Liver (tissue), 9 donors: ENCODE results near the gene APEX1. TPM values are rescaled to one million over a fixed set of nuclear protein-coding genes. Genes with fewer than 3 reads are reported as not detected.

Source experiments
- DNase-seq: peaks from one replicate; pipeline ENCODE4 v3.0.0-alpha.2; 2017; ENCODE audit warnings: low spot score
- H3K27ac ChIP-seq, 2 donors: one replicate each; pipeline ENCODE4 v1.7.0; 2013; ENCODE audit warnings: inconsistent platforms in 2 of 2, low read length in 2 of 2, control low read depth in 1 of 2, low read depth in 1 of 2, mild to moderate bottlenecking in 1 of 2
- H3K27me3 ChIP-seq, 4 donors: one replicate each; pipeline versions ENCODE4 v1.6.1 to v1.7.0; 2013; ENCODE audit warnings: low read length in 3 of 4, inconsistent platforms in 1 of 4, mild to moderate bottlenecking in 1 of 4, moderate library complexity in 1 of 4; ENCODE audit not compliant: control insufficient read depth in 4 of 4, insufficient read depth in 4 of 4
- H3K36me3 ChIP-seq, 4 donors: one replicate each; pipeline versions ENCODE4 v1.6.1 to v1.7.0; 2013; ENCODE audit warnings: low read length in 3 of 4, mild to moderate bottlenecking in 3 of 4, low read depth in 1 of 4, moderate library complexity in 1 of 4; ENCODE audit not compliant: control insufficient read depth in 4 of 4, insufficient read depth in 3 of 4
- H3K4me1 ChIP-seq, 4 donors: one replicate each; pipeline versions ENCODE4 v1.6.1 to v1.7.0; 2013; ENCODE audit warnings: low read length in 3 of 4, mild to moderate bottlenecking in 3 of 4, moderate library complexity in 1 of 4; ENCODE audit not compliant: control insufficient read depth in 4 of 4, insufficient read depth in 4 of 4
- H3K4me3 ChIP-seq, 3 donors: one replicate each; pipeline versions ENCODE4 v1.6.1 to v1.7.0; 2013; ENCODE audit warnings: low read length in 3 of 3, control low read depth in 1 of 3, low read depth in 1 of 3, mild to moderate bottlenecking in 1 of 3
- H3K9ac ChIP-seq, 2 donors: one replicate each; pipeline ENCODE4 v1.7.0; 2013; ENCODE audit warnings: low read length in 2 of 2, mild to moderate bottlenecking in 2 of 2, moderate library complexity in 2 of 2, control low read depth in 1 of 2, low read depth in 1 of 2
- H3K9me3 ChIP-seq, 4 donors: one replicate each; pipeline versions ENCODE4 v1.6.1 to v1.7.0; 2013; ENCODE audit warnings: low read length in 3 of 4; ENCODE audit not compliant: control insufficient read depth in 4 of 4
- EGR1 ChIP-seq, 2 donors: IDR thresholded peaks; 2 replicates each; pipeline ENCODE4 v1.6.1; 2016 to 2018; ENCODE audit warnings: antibody characterized with exemption in 2 of 2, low read depth in 2 of 2
- FOXA2 ChIP-seq: IDR thresholded peaks from 2 replicates; pipeline ENCODE4 v1.6.1; 2016; ENCODE audit warnings: antibody characterized with exemption
- GABPA ChIP-seq, 2 donors: IDR thresholded peaks in 1 of 2; conservative IDR thresholded peaks in 1 of 2; 2 replicates each; pipeline ENCODE4 v1.6.1; 2016; ENCODE audit warnings: antibody characterized with exemption in 2 of 2, mild to moderate bottlenecking in 1 of 2, moderate library complexity in 1 of 2
- HNF4A ChIP-seq, 2 donors: conservative IDR thresholded peaks; 2 replicates each; pipeline ENCODE4 v1.6.1; 2016; ENCODE audit warnings: antibody characterized with exemption in 2 of 2, mild to moderate bottlenecking in 2 of 2
- HNF4G ChIP-seq: IDR thresholded peaks from 2 replicates; pipeline ENCODE4 v1.6.1; 2016; ENCODE audit warnings: antibody characterized with exemption
- JUND ChIP-seq, 2 donors: IDR thresholded peaks; 2 replicates each; pipeline ENCODE4 v1.6.1; 2016; ENCODE audit warnings: antibody characterized with exemption in 2 of 2
- MAX ChIP-seq: IDR thresholded peaks from 2 replicates; pipeline ENCODE4 v1.6.1; 2016; ENCODE audit warnings: antibody characterized with exemption
- NR2F2 ChIP-seq: IDR thresholded peaks from 2 replicates; pipeline ENCODE4 v1.6.1; 2016; ENCODE audit warnings: antibody characterized with exemption
- RAD21 ChIP-seq, 2 donors: IDR thresholded peaks; 2 replicates each; pipeline ENCODE4 v1.6.1; 2016; ENCODE audit warnings: antibody characterized with exemption in 2 of 2, mild to moderate bottlenecking in 2 of 2
- REST ChIP-seq: IDR thresholded peaks from 2 replicates; pipeline ENCODE4 v1.6.1; 2016; ENCODE audit warnings: antibody characterized with exemption, mild to moderate bottlenecking
- RXRA ChIP-seq, 2 donors: IDR thresholded peaks; 2 replicates each; pipeline ENCODE4 v1.6.1; 2017 to 2018; ENCODE audit warnings: antibody characterized with exemption in 2 of 2, mild to moderate bottlenecking in 1 of 2
- SP1 ChIP-seq: IDR thresholded peaks from 2 replicates; pipeline ENCODE4 v1.6.1; 2018; ENCODE audit warnings: antibody characterized with exemption, mild to moderate bottlenecking
- TAF1 ChIP-seq: conservative IDR thresholded peaks from 2 replicates; pipeline ENCODE4 v1.6.1; 2016; ENCODE audit warnings: antibody characterized with exemption, mild to moderate bottlenecking
- YY1 ChIP-seq: IDR thresholded peaks from 2 replicates; pipeline ENCODE4 v1.6.1; 2016; ENCODE audit warnings: antibody characterized with exemption, mild to moderate bottlenecking
- WGBS: extraction: QIAGEN DNeasy Blood & Tissue Kit; methylation state at CpG from one replicate; pipeline ENCODE4 v1.1.7; 2013; 5-methylcytosine and 5-hydroxymethylcytosine counted together
- polyA plus RNA-seq, 2 donors: library from polyadenylated mRNA; stranded (reverse) in 1 of 2; unstranded in 1 of 2; fragments of 200-250 nt in 1 of 2; fragments of >200 nt in 1 of 2; fragmentation: Nextera tagmentation in 1 of 2; extraction: Ambion mirVana in 1 of 2; gene quantifications; one replicate each; pipeline versions ENCODE4 v1.2.1 to v1.2.3, GENCODE V29; 2013 to 2015
- total RNA-seq, 2 donors: library from RNA; depleted of rRNA; stranded (reverse); fragments of >200 nt; gene quantifications; one replicate each; pipeline ENCODE4 v1.2.3, GENCODE V29; 2014
- TF ChIP-seq, protein P1 (sequence below): fragments of 150-350 bp; IDR thresholded peaks from 2 replicates; pipeline ENCODE4 v1.5.1; 2017; ENCODE audit warnings: improper control_type of control experiment, low read depth, low read length; ENCODE audit not compliant: missing input control
- donor health status: healthy.
- donor health status: healthy.
- donor health status: healthy.
- donor health status: healthy.
- donor health status: healthy.

APEX1 gene
- total and polyA plus RNA-seq, 4 donors, result 32.4 to 64.5 (median 46.7) TPM

DNA sequence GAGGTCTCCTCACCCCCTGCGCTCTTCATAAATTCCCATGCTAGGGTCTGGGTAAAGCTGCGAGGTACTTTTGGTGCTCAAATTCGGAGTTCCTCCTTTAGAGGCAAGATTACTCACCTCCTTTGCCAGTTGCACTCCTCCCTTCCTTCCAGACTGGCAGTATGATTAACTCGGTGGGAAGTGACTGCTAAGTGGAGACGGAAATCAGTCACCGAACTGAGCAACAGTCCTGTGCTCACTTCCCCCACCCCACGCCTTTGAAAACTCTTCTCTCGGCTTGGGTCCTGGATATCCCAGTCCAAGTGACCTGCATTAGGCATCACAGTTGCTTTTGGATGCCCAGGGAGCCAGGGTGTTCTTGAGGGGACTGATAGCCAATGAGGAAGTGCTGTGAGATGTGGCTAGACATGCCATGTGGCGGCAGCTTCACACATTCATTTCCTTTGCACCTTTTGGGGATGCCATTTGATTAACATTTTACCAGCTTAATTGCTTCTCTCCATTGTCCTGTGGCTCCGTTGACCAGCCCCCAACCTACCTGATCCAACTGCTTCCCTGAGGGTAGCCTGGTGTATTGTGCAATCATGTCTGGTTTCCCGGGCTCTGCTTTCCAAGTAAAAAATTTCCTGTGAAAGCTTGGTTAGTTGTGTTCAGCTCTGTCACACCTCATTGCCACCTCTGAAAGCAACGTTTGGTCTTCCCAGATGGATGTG lies 15.0 kb downstream of the APEX1 start:
- no peak for DNase-seq
- Histone ChIP-seq H3K27ac (peak overlapping the region; percentile 71 to 80), H3K9me3 (no peaks in the 10 kb centered on the region), H3K4me3 (peak overlapping the region; percentile 63 to 91 (median 63)), H3K9ac (peak overlapping the region; percentile 51 to 60), H3K4me1 (peaks cover 6 to 39% (median 33%) of the 10 kb centered on the region in 4 donors), H3K27me3 (no peaks in the 10 kb centered on the region), H3K36me3 (peaks cover 2 to 13% (median 11%) of the 10 kb centered on the region in 4 donors)
- no peak for TF ChIP-seq GABPA (IDR thresholded peaks at IDR 0.05 in 1 of 2, conservative IDR thresholded peaks at IDR 0.05 in 1 of 2)
- peak in 1 of 2 donors; percentile 10 for TF ChIP-seq HNF4A (conservative IDR thresholded peaks at IDR 0.05)
- no peak for TF ChIP-seq RAD21 (IDR thresholded peaks at IDR 0.05)
- no peak for TF ChIP-seq SP1
- no peak for TF ChIP-seq TAF1
- no peak for TF ChIP-seq NR2F2
- no peak for TF ChIP-seq YY1
- TF ChIP-seq JUND (IDR thresholded peaks at IDR 0.05), result no peak
- TF ChIP-seq, protein P1, sequence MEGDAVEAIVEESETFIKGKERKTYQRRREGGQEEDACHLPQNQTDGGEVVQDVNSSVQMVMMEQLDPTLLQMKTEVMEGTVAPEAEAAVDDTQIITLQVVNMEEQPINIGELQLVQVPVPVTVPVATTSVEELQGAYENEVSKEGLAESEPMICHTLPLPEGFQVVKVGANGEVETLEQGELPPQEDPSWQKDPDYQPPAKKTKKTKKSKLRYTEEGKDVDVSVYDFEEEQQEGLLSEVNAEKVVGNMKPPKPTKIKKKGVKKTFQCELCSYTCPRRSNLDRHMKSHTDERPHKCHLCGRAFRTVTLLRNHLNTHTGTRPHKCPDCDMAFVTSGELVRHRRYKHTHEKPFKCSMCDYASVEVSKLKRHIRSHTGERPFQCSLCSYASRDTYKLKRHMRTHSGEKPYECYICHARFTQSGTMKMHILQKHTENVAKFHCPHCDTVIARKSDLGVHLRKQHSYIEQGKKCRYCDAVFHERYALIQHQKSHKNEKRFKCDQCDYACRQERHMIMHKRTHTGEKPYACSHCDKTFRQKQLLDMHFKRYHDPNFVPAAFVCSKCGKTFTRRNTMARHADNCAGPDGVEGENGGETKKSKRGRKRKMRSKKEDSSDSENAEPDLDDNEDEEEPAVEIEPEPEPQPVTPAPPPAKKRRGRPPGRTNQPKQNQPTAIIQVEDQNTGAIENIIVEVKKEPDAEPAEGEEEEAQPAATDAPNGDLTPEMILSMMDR, result no peak
- peak; percentile 23 for TF ChIP-seq MAX
- no peak for TF ChIP-seq RXRA (IDR thresholded peaks at IDR 0.05)
- TF ChIP-seq FOXA2, result no peak
- TF ChIP-seq REST, result no peak
- no peak for TF ChIP-seq HNF4G
- under 1% methylated on average over 12 of the region's 12 CpGs for WGBS

DNA sequence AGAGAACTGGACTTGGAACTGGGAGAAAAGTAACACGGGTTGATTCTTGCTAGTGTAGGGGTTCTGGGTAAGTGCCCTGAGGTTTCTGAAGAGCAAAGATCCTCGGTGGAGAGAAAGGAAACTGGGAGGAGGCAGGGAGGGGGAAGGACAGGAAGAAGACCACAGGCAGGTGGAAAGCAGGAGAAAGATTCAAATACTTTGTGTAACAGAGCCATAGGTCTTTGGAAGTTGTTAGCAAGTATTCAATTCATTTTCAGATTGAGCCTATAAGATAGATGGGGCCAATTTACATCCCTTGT lies 15.5 kb downstream of the APEX1 start:
- WGBS, result under 1% methylated on average over 2 of the region's 2 CpGs
- Histone ChIP-seq H3K27me3 (no peaks in the 10 kb centered on the region), H3K9ac (peak overlapping the region in 1 of 2 donors; percentile 60), H3K9me3 (no peaks in the 10 kb centered on the region), H3K4me1 (peaks cover 6 to 39% (median 33%) of the 10 kb centered on the region in 4 donors), H3K36me3 (peaks cover 3 to 18% (median 15%) of the 10 kb centered on the region in 4 donors), H3K27ac (peak overlapping the region; percentile 71 to 80), H3K4me3 (peak overlapping the region; percentile 63 to 91 (median 63))
- no peak for DNase-seq
- TF ChIP-seq JUND (IDR thresholded peaks at IDR 0.05), result no peak
- no peak for TF ChIP-seq SP1
- TF ChIP-seq EGR1 (IDR thresholded peaks at IDR 0.05; ENCODE audit: low read depth in 2 of 2), result no peak
- no peak for TF ChIP-seq FOXA2
- TF ChIP-seq REST, result no peak
- no peak for TF ChIP-seq NR2F2
